GM10248 (cell line): ENCODE measurements around the gene FGF10.

Source experiments
- CTCF ChIA-PET: fragments of 300-600 bp; sonication (Branson Sonifier 250); formaldehyde crosslinking; extraction: SDS; loops from one replicate; lab custom pipeline; 2021; ENCODE audit warnings: antibody characterized with exemption; lab: Yijun Ruan, JAX
- POLR2A ChIA-PET: fragments of 350-650 bp; sonication (Branson Sonifier 250); formaldehyde crosslinking; extraction: SDS; loops from one replicate; lab custom pipeline; 2020; ENCODE audit warnings: antibody characterized with exemption; lab: Yijun Ruan, JAX
- DNase-seq: peaks from one replicate; pipeline ENCODE4 v3.0.0; 2012; ENCODE audit errors: extremely low spot score
- TF ChIP-seq, protein P1 (sequence below): IDR thresholded peaks from 2 replicates; pipeline ENCODE4 v1.5.1; 2012; ENCODE audit warnings: mild to moderate bottlenecking, low read depth; ENCODE audit errors: extremely low read depth, missing control alignments, control extremely low read depth

FGF10 gene

DNA sequence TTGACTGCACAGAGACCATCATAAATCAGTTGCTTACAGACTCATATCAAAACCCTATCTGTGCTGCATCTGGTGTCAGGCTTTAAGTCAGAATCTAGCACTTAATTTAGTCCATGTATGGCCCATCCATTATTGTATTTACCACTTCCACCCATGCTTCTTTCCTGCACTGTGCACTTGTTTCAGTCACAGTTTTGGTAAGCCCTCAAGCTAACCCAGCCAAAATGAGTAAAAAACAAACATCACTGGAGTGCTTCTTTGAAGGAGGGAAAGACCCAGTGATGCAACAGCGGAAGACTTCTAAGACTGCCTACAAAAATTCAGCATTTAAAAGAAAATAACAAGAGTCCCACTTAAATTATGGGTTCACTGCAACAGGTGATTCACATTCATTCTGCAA is 69.0 kb downstream of the FGF10 start:
- TF ChIP-seq, protein P1, sequence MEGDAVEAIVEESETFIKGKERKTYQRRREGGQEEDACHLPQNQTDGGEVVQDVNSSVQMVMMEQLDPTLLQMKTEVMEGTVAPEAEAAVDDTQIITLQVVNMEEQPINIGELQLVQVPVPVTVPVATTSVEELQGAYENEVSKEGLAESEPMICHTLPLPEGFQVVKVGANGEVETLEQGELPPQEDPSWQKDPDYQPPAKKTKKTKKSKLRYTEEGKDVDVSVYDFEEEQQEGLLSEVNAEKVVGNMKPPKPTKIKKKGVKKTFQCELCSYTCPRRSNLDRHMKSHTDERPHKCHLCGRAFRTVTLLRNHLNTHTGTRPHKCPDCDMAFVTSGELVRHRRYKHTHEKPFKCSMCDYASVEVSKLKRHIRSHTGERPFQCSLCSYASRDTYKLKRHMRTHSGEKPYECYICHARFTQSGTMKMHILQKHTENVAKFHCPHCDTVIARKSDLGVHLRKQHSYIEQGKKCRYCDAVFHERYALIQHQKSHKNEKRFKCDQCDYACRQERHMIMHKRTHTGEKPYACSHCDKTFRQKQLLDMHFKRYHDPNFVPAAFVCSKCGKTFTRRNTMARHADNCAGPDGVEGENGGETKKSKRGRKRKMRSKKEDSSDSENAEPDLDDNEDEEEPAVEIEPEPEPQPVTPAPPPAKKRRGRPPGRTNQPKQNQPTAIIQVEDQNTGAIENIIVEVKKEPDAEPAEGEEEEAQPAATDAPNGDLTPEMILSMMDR = no peak
- DNase-seq = no peak
- ChIA-PET CTCF (interaction anchor here (1.0 to 4.2 kb wide), 2 partner anchors 9 to 12 kb away, joined by 3 to 17 read pairs; no protein-coding TSS in a partner anchor), POLR2A (no interaction called here)

DNA sequence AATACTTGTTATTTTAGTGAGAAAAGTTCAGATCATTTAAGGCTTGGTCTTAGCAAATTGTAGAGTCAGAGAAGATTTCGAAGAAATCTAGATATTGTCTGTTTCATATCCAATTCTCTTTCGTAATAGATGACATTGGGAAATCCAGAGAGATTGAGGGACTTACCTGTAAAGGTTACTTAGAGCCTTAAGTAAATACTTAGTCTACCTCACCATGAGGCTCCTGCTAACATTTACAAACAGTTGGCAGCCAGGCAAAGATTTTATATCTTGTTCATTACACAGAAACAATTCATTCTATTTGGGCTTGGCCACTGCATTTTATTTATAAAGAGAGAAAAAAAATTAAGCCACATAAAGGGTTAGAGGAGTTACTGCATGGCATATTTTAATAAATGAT is 70.3 kb downstream of the FGF10 start:
- no peak for DNase-seq
- TF ChIP-seq, protein P1 = no peak
- ChIA-PET POLR2A (no interaction called here), CTCF (interaction anchor here (1.1 to 4.2 kb wide), 2 partner anchors 13 to 27 kb away, joined by 3 to 17 read pairs; no protein-coding TSS in a partner anchor)

DNA sequence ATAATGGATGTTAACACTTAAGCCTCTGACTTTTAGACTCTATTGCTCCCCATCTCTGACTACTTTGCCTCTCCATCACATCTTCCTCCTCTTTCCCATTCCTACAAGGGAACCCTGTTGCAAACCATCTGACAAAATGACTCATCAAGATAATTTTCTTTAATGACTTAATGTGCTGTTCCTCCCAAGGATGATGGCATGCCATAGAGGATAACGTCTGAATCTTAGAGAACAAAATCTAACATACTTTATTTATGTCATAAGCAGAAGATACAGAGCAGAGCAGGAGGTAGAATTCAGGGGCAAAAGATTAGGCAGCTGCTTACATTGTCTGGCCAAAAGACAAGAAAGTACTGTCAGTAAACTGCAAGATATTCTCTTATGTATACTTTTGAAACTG is 76.8 kb downstream of the FGF10 start:
- TF ChIP-seq, protein P1 = no peak
- ChIA-PET POLR2A (no interaction called here), CTCF (interaction anchor here (1.3 kb wide), 2 partner anchors 20 to 24 kb away, joined by 3 to 4 read pairs; no protein-coding TSS in a partner anchor)
- no peak for DNase-seq

DNA sequence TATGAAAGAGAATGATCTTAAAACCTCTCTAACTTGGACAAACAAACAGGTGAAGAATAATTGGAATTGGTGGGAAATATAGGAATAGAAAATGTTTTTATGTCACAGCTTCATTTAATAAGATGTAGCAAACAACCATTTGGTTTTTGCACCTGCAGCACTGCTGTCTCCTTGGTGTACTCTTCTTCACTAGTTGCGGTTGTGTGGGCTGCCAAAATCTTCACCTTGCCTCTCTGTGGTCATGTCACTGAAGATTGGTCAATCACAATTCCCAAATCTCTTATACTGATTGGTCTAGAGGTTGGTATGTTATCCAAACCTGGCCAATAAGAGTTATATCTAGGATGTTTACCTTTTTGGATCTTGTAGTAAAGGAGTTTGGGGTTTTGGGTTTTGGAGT is 88.7 kb downstream of the FGF10 start:
- no peak for DNase-seq
- CTCF ChIA-PET = no interaction called here
- TF ChIP-seq, protein P1 = no peak
- POLR2A ChIA-PET = interaction anchor here (0.6 kb wide), 1 partner anchor 537 kb away, joined by 5 read pairs; no protein-coding TSS in a partner anchor

DNA sequence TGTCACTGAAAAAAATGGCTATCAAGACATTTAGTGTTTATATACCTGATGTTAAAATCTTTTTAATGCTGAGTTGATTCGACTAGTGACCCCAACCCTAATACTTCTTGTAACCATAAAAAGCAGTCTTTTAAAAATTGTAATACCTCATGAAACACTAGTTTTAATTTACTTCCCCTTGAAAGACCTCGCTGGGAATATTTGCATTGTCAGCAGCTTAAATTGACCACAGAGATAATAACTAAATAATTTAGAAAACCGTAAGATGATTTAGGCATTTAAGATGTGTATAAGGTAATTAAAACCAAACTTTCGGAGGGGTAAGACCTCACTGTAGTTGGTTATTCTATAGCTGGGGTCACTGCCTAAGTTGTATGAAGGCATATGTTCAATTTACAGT is 89.8 kb downstream of the FGF10 start:
- no peak for DNase-seq
- ChIA-PET POLR2A (no interaction called here), CTCF (no interaction called here)
- TF ChIP-seq, protein P1 = no peak

DNA sequence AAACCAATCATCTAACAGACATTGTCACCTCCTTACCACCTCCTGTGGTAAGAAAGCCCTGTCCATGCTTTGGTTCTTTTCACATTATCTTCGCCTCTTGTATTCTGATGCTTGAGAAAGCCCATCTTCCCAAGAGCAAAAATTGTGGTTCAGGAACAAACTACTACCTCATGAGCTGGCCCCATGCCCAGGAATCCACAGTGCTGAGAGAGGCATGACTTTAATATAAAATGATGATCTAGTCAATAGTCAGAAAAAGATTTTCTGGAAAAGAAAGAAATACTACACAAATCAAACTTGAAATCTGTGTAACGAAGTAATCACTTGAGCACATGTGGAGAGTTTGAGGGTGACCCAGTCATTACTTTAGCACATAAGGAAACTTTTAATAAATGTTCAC is 94.7 kb downstream of the FGF10 start:
- TF ChIP-seq, protein P1 = no peak
- ChIA-PET CTCF (no interaction called here), POLR2A (no interaction called here)
- no peak for DNase-seq
